ENCODE results near the gene CD44.

The CD44 gene

DNA sequence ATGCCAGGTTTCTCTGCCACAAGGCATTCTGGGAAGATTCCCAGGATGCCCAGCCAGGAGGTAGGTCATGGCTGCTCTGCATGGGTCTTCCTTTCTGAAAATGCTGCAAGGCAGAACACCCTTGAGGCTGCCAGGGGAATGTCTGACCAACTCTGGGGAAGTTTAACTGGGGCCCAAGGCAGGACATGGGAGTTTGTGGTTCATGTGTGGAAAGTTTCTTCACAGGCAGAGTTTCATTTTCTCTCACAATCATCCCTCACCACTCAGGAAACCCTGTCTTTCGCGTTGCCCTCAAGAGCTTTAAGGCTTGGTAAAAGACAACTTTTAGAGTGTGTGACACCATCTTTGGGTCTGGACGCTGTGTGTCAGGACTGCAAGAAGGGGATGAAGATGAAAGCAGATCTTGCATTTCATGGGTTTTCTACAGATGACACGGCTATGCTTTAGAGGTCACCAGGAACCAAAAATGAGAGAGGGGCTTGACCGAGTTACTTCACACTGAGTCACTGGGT is 133.5 kb downstream of the CD44 start:
- no peak for DNase-seq

- peak; percentile 27 for DNase-seq
Measured at GRCh38 chr11:35274909-35275785, 136.2 kb downstream of the CD44 start.

- DNase-seq = no peak
Measured at GRCh38 chr11:35275786-35276170, 136.8 kb downstream of the CD44 start.

- no peak for DNase-seq
Measured at GRCh38 chr11:35276396-35277145, 137.6 kb downstream of the CD44 start.

DNA sequence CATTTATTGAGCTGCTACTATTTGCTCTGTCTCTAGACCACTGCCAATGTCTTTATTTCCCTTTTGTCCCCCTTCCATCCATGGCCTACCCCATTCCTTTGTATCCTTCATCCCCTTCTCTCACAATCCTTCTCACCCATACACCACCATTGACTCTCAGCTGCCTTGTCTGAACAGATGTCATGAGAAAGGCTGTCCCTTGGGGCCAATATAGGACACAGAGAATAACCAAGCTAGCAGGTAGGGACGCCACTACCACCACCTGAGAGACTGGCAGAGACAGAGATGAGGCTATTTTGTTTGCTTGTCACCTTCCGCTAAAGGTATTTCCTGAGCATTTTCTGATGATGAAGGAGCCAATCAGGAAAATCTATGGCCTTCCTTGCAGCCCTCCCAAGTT is 138.9 kb downstream of the CD44 start:
- no peak for DNase-seq

GRCh38 chr11:35280727-35281126 is 141.8 kb downstream of the CD44 start:
- no peak for DNase-seq

DNA sequence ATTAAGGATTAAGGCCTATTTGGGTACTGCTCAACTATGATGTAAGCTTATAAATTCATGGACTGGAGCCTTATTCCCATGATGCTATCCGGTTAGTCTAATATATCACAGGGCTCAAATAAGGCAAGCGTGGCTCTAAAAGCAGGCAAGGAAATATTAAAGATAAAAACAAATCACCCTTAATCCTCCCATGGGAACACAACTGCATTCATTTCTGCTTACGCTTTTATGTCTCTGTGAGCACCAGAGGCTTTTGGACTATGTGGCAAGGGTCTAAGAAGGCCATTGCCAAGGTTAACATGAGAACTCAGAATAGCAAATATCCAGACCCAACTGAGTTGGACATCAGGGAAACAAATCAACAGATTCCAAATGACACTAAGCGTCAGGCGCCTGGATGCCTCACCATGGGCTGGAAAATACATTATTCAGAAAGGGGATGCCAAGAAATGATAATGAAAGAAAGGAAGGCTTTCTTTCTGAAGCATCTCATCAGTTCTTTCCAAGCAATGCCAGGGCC is 142.3 kb downstream of the CD44 start:
- DNase-seq = no peak

Data from NCI-H1694 (cell line).